NCI-H1694 (cell line): ENCODE data around the gene CAPN6.
A peak's percentile ranks its signal among the peaks of the same experiment; 100 is the strongest.

ENCODE experiments used
- DNase-seq: peaks from one replicate; lab custom pipeline; 2025; lab: John Stamatoyannopoulos, UW

CAPN6 gene, protein sequence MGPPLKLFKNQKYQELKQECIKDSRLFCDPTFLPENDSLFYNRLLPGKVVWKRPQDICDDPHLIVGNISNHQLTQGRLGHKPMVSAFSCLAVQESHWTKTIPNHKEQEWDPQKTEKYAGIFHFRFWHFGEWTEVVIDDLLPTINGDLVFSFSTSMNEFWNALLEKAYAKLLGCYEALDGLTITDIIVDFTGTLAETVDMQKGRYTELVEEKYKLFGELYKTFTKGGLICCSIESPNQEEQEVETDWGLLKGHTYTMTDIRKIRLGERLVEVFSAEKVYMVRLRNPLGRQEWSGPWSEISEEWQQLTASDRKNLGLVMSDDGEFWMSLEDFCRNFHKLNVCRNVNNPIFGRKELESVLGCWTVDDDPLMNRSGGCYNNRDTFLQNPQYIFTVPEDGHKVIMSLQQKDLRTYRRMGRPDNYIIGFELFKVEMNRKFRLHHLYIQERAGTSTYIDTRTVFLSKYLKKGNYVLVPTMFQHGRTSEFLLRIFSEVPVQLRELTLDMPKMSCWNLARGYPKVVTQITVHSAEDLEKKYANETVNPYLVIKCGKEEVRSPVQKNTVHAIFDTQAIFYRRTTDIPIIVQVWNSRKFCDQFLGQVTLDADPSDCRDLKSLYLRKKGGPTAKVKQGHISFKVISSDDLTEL

DNA sequence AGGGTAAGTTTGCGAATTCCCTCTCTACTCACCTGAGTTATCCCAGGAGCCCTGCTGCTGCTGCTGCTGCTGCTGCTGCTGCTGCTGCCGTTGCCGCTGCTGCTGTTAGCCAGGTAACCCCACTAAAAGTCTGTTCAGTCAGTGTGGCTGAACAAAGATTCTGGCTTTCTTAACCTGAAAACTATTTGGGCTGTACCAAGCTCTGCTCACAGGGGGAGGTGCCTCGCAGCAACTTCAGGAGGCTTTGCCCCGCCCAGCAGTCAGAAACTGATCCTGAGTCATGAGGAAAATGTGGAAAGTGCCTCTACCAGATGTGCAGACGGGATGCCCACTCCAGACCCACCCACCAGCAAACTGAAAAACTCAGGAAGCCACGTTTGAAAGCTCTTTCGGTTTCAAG is at the start of gene CAPN6:
TSS of gene CAPN6 (minus strand) at position 145 of the 400 bp plus-strand sequence. CDS start 6,547 bp downstream, outside the sequence.
- no peak for DNase-seq

DNA sequence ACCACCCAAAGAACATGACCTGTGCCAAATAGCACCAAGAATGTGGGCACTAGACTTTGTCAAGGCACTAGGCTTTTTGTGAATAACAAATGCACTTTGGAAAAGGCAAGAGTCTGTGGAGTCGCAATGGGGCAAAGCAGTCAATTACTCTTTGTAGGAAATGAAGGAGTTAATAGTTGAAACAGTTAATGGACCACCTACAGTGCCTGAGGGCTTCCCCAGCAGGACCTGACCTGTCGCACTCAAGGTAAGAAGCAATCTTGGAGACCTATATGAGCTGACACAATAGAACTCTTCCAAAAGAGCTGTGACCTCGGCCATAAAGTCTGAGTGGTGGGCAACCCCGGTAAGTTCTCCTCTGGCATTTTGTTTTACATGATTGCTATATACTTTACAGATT is 49.2 kb upstream of the CAPN6 start:
- DNase-seq = no peak

DNA sequence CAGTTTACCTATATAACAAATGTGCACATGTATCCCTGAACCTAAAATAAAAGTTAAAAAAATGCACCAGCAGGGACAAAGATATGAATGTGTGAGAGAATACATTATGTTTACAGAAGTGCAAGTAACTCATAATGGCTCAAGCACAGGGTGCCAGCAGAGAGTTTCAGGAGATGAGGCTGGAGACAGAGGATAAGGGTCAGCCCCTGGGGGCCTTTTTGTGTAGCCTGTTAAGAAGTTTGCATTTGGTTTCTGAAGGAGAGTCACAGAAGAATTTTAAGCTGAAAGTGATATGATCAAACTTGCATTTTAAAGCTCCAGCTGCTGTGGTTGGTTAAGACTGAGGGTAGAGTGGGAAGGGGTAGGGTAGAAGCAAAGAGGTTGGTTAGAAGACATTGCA is 48.6 kb upstream of the CAPN6 start:
- no peak for DNase-seq

DNA sequence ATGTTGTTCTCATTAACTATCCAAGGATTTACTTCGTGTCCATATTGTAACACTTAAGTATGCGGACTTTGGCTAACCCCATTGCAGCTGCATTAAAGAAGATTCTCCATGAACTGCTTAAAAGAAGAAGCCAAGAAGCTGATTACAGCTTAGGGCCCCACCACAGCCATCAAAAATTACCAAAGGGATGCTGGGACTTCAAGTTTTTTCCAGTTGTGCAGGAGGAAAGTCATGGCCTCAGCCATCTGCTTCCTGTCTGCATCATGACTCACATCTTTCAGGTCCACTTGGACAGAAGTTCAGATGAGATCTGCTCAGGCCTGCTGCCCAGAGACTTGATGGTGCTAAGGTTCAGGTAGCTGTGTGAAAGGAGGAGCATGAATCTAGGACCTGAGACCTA is 38.8 kb upstream of the CAPN6 start:
- no peak for DNase-seq

DNA sequence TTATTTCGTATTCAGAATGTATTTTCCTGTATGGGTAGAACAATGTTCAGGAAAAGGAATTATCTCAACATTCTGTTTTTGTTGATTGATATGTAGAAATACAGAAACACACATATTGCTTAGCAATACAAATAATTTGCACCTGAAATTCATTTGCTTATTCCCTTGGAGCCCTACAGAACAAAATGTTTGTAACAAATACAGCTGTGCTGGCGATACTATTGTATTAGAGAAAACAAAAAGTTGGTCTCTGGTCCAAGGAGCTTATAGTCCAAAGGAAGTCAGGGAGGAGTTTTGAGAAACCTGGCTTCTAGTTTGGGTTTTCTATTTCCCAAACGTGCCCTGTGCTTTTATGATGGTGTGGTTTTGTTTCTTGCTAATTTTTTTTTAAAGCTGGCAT is 37.8 kb upstream of the CAPN6 start:
- no peak for DNase-seq

DNA sequence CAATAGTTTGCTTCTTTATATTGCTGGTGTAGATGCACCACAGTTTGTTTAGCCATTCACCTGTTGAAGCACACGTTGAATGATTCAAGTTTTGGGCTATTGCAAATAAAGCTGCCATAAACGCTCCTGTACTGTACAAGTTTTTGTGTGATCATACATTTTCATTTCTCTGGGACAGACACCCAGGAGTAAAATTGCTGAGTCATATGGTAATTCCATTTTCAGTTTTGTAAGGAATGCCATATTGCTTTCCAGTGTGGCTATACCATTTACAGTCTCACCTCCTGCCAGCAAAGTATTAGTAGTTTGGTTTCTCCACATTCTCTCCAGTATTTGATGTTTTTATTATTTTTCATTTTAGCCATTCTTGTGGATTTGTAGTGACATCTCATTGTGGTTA is 32.0 kb upstream of the CAPN6 start:
- DNase-seq = no peak

DNA sequence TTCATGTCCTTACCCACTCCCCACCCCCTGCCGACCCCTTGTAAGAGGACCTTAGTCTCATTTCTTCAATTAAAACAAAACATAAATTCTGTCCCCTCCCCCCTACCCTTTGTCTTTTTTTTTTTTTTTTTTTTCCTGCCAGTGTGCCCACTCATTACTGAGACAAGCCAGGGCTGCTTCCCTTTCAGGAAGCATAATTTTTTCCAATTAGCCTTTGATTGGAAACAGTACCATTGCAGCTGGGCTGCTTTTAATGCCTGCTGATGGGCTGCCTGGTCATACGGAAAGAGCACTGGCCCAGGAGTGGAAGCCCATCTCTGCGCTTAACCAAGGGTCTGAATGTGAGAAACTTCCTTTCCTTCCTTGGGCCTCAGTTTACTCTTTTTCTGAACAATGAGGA is 18.6 kb upstream of the CAPN6 start:
- no peak for DNase-seq

DNA sequence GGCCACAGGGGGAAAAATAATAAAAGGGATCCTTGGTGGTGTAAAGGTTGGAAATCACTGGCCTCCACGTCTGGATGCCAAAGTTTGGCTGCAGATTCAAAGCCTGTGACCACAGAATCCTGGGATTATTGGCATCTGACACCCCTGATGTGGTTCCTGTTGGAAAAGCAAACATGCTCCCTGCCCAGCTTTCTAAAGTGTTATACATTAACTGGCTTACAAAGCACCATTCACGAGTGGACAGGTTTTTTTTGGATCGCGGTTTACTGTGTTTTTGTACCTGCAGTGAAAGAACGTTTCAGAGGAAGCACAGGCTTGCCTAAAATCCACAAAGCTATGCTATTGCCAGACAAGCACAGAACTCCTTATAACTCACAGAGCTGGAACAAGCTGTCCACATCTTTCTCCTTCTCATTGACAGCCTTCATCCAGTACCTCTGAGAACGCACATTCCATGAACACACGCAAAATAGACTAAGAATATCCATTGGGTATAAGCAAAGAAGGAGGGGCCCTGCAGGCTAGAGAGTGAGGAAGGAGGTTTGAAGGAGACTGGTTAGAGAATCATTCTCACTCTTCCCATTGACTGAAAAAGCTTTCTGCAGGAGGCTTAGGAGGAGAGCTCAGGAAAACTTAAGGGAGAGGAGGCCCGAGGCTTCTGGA is 14.5 kb upstream of the CAPN6 start:
- DNase-seq = no peak

DNA sequence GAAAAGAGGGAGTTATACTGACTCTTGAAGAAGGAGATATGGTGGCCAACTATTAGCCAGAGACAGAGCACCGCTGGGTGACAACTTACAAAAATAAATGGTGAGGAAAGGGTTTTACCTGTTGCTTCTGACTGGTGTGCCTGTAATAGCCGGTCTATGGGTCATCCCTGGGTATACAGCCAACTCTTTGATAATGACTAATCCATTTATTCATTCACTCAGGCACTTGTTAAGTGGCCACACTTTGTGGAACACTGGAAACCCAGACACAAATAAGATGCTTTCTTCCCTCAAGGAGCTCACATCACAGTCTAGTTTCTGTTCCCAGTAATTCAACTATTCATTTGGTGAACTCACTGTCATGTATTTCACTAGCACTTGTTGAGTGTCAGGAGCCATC is 13.2 kb upstream of the CAPN6 start:
- no peak for DNase-seq

DNA sequence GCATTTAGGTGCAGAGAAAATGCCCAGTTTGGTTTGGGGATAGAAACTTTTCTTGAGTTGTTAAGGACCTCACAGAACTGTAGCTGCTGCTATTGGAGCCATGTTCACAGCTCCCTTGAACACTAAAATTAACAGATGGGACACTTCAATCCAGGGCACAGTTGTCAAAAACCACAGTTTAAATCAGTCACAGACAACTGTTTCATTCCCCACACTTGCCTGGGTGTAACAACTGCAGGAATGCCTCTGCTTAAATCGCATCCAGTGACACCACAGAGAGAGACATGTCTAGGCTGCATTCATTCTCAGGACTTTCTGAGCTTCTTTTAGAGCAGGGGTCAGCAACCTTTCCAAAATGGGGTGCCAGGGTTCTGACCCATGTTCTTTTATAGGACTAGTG is 12.7 kb upstream of the CAPN6 start:
- DNase-seq = no peak

DNA sequence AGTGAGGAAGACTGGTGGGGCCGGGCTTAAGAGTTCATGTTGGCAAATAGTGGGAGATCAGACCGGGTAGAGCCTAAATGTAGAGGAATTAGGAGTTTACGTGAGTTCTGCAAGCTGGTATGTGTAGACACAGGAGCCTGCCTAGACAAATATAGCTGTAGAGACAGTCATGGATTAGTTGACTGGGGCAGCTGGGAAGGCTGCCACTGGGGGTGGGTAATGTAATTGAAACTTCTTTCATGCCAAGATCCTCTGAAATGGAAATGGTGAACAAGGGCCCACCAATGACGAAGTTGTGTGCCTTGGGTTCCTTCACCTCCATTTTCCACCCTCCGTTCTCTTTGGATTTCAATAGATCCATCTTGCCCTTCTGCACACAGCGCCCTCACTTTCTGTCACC is 11.9 kb upstream of the CAPN6 start:
- no peak for DNase-seq

DNA sequence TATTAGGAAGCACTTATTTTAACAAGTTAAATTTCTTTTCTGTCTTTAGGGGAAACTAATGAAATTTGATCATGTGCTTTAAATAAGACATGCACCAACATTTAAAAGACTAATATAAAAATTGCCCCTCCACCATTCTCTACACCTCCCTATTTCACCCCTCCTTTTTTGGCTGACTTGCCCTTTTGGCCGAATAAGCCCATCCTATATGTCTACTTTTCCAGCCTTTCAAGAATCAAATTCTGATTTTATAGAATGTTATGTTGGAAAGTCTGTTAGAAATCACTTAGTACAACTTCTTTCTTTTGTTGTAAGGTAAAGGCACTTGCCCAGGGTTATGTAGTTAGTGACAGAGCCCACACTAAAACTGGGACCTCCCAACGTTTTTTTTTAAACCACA is 1.8 kb downstream of the CAPN6 start:
- DNase-seq = no peak

DNA sequence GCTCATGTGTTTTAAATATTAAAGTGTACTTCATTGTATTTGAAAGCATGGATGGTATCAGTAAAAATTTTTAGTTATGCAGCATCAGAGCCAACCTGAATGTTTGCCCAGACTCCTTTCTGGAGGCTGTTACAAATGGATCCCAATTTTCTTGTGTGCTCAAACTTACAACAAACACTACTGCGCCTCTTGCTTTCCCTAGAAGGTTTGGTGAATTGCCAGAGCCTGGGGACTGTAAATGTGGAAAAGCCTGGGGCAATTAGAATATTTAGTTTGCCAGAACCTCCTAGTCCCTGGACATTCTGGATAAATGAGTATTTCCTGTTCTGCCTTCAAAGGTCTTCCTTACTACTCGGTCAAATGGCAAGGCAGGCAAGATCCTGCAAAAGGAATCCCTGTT is 4.8 kb downstream of the CAPN6 start:
- no peak for DNase-seq

DNA sequence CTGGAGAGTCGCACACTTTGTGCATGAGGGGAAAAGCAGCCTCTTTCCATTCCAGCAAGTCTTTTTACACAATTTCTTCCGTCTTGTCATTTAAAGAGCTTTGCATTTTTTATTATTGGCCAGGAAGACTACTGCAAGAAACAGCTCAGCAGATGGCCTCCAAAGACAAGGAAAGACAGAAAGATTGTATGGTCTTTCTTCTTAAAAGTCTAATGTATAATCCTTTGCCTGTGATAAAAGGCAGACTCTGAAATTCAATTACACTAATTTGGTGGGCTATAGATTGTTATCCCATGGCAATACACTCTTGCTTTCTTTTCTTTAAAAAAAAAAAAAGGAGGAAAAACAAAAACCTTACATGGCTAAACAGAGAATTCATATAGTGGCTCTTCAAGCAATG is 5.9 kb downstream of the CAPN6 start:
- DNase-seq = no peak

DNA sequence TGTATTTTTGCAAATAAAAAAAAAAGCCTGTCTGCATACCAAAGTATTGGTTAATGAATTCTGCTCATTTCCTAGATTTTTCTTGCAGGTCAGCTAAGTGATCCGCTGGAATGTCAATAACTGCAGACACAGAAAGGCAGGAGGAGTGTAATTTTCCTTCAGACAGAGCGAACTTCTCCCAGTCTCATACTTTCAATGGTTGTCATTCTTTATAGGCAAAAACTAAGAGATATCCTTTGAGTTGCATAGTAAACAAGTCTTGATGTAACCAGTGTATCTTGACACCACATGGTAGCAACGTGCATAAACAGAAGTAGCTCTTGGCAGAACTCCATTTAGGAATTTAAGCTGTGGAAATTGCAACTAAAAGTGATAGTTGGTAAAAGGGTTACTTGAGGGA is 8.2 kb downstream of the CAPN6 start:
- no peak for DNase-seq

DNA sequence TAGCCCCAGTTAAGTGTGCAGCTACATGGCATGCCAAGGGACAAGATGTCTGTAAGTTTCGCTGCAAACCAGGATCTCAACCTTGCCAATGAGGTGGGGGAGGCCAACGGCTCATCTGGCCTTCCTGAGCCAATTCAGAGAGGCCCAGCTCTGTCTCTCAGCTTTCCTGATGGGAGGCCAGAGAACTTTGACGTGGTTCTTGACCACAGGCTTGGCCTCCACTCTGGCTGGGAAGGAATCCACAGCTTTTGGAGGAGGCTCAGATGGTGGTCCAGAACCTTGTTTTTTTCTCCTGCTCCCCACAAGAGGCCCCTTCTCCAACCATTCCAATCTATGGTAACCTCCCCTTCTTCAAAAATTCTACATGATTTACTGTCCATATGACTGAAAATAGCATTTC is 9.8 kb downstream of the CAPN6 start:
- no peak for DNase-seq

DNA sequence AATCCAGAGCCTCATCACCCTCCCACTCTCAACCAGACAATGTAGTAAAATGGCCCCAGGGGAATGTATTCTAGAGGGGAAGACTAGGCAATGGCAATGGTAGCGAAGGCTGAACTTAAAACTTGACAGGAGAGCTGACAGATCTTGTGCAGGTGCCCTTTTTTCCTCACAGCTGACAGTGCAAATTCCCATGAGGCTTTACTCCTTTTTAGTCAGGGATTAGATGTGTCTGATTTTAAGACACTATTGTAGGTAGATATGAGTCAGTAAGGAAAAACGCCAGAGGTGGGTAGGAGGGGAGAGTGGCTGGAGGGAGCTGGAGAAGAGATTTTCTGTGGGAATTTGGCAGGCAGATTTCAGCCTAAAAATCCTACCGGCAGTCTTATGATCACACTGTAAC is 10.7 kb downstream of the CAPN6 start:
- no peak for DNase-seq

DNA sequence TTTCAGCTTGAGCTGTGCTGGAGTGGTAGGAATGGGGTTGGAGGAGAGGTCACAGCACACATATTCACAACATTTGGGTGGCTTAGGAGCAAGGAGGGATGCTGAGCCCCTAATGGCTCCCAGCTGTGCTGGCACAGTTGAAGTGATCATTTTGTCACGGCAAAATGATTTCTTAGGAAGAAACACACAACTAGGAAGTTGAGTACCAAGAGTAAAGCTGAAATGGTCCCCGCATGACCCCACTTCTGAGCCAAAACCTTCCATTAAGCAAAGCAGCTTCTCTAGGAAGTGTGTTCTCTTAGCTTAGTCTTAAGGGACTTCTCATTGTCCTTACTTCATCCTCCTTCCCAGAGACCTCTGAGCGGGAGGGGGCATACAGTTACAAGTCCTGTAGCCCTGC is 12.6 kb downstream of the CAPN6 start:
- no peak for DNase-seq

DNA sequence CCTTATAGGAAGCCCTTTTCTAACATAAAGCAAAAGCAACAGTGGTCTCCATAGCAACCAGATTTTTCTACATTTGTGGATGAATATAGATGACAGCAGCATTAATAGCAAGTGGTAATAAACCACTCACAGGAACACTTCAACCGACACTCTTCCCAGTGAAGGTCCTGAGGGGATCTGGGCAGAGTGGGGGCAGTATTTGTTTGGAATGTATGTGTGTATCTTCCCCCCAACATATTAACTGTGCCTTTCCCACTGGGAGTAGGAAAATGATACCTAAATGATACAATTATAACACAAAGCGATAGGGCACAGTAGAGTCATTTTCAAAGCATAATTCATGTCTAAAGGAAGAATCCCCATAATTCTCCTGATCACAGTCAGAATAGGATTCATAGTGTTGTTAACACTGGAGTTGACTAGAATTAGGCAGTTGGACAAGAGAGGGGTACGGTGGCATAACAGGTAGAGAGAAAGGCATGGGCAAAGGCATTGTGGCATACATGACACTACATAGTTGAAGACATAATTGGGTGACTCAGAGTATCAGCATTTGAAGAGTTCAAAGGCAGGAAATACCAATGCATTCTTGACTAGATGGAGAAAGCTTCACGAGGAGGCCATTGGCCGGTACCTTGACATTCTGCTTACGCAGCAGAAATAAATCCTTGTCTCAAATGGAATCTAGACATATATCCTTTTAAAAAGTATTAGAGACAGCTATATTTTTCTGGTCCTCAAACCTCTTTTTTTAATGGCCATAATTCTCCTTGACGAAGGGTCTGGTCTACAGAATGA is 15.2 kb downstream of the CAPN6 start:
- DNase-seq = no peak

DNA sequence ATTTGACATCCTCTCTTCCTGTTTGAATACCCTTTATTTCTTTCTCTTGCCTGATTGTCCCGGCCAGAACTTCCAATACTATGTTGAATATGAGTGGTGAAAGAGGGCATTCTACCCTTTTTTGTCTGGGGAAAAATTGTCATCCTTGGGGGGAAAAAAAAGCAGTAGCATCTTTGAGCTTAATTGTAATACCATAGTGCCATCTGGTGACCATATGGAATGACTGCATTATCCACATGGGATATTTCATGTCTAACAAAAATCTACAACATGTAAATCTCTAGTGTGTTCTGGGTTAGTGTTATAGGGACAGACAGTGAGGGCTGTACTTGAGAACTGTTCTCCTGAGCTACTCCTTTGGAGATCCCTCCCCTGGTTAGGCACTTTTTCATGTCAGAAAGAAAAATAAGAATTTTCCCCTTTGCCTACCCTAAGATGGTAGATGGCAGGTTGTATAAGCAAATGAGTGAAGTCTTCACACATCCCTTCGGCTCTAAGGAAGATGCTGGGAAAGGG is 26.0 kb downstream of the CAPN6 start:
- DNase-seq = peak; percentile 50

DNA sequence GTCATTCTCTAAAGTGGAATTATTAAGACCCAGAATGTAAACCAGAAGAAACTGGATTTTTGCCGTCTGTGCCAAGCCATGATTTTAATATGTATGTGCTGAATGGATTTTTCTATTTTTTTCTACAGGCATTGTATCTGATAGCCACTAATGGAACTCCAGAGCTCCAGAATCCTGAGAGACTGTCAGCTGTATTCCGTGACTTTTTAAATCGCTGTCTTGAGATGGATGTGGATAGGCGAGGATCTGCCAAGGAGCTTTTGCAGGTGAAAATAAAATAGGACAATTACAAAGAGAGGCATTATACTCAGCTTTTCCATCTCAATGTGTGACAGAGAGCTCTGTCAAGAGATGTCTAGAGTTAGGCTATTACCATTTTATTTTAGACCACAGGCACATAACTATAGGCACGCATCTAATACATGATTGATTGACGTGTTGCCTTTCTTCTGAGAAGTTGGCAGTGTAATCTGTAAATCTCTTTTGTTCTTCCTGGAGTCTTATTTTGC is 53.9 kb downstream of the CAPN6 start:
- no peak for DNase-seq

DNA sequence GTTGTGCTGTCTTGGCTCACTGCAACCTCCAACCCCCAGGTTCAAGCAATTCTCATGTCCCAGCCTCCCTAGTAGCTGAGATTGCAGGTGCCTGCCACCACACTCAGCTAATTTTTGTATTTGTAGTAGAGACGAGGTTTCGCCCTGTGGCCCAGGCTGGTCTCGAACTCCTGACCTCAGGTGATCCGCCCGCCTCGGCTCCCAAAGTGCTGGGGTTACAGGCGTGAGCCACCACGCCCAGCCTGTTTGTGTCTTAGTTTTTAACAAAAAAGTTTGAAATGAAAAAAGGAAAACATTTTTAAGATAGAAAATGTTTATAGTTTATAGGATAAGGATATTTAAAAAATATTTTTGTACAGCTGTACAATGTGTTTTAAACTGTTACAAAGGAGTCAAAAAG is 62.4 kb downstream of the CAPN6 start:
- no peak for DNase-seq
